T47D (cell line): Measurements from ENCODE around the gene SKAP2.

Source experiments
- DNase-seq, 2 experiments: peaks; one replicate each; pipeline versions ENCODE4 v3.0.0 to v3.0.0-alpha.2; 2011 to 2012; ENCODE audit warnings: low read depth in 1 of 2, low spot score in 1 of 2
- JUND ChIP-seq: IDR thresholded peaks from 2 replicates; pipeline ENCODE4 v1.6.1; 2012; ENCODE audit warnings: low read depth
- in situ Hi-C: cut with HindIII; loops from 2 replicates; pipeline ENCODE4 v1.10.0; 2016; ENCODE audit warnings: low sequenced_read_pairs, low pct_unique_long_range_greater_than_20kb

The SKAP2 gene

DNA sequence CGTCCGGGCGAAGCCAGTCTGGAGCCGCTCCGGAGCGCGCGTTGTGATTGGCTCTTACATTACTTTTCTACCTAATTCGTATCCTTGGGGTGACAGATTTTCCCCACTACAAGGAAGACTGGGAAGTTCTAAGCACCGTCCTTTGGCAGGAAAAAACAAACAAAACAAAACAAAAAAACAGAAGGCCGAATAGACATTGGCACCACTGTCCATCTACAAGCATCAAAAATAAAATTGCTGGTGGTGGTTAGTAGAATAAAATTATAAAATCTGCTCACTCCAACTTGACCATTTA lies 651 bp upstream of the SKAP2 start:
- in situ Hi-C loops = no loop called here
- DNase-seq = no peak
- TF ChIP-seq JUND = no peak

DNA sequence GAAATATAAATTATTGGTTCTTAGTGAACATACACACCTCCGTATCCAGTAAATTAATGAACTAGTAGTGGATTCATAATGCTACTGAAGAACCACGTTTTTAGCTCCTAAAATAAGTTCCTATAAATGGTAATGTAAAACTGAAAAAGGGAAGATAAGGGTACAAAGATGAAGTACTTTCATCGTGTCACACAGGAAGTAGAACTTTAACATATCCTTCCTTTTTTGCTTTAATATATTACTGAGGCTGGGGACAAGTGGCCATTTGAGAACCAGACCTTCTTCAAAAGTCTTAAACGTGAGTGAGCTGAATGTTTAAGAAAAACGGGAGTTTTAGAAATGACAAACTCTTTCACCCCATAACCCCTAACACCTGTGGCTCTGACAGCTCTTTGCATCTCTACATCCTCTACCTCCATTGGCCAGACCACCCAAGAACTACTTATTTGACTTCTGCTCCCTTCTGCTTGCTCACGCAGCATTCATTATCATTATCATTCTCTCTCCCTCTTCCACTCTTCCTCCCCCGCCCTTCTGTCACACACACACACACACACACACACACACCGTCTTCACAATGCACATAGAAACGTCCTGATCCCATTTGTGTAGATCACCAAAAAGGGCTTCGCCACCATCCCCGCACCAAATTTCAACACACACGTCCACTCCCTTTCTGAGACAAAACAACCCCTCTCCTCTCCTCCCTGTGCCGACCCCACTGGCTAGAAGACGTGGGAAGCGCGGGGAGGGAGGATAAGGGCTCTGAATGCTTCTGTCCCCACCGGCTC lies 677 bp downstream of the SKAP2 start:
- DNase-seq = no peak
- in situ Hi-C loops = no loop called here

DNA sequence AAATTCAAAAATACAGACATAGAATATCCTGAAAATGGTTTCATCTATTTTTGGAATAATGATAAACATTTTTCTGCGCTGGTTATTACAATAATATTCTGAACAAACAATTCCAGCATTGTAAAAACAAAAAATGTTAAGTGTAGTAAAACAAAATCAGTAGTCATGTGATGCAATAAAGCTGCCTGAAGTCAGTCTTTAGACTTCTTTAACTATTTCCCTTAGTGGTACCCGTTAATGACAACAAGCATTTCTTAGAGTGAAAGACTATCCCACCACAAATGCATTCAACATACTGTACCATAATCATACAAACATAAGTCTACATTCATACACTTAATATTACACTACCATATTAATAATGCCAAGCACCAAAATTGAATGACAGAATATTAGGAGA lies 1.6 kb downstream of the SKAP2 start:
- TF ChIP-seq JUND = no peak
- DNase-seq = no peak
- in situ Hi-C loops = no loop called here

More for the DNA sequence above, 677 bp downstream of the SKAP2 start:
- TF ChIP-seq JUND = no peak

DNA sequence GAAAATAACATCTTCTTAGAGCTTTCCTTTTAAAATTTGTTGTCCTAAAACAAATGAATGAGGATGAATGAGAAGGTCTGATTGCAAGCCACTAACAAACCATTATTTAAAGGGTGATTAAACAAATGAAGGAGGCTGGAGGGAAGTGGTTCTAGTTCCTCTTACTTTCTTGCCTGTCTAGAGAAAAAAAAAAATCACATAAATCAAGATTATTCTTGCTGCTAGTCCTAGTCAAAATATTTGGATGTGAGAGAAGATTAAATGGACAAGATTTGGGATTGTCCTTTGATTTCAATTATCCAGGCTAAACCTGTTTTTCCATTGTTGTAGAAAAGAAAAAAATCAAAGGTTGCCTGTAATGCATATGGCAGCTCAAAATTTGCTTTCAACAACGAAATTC lies 3.3 kb downstream of the SKAP2 start:
- no peak for TF ChIP-seq JUND
- no peak for DNase-seq
- in situ Hi-C loops = no loop called here

DNA sequence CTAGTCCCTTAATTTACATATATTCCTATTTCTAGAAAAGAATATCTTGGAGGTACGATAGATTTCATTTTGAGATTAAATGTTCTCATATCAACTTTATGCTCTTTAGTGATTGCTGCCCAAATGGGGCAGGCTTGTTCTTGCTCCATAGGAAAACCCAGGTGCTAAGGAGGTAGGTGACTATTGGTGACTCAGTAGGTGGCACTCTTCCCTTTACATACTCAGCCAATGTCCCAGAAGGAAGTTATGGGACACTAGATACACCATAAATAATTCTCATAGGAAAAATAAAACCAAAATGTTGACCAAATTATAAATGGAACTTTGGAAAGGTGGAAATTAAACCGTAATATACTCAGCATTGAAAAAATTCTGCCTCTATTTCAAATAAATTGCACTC lies 4.0 kb downstream of the SKAP2 start:
- in situ Hi-C loops = no loop called here
- TF ChIP-seq JUND = no peak
- peak; percentile 59 to 79 for DNase-seq

DNA sequence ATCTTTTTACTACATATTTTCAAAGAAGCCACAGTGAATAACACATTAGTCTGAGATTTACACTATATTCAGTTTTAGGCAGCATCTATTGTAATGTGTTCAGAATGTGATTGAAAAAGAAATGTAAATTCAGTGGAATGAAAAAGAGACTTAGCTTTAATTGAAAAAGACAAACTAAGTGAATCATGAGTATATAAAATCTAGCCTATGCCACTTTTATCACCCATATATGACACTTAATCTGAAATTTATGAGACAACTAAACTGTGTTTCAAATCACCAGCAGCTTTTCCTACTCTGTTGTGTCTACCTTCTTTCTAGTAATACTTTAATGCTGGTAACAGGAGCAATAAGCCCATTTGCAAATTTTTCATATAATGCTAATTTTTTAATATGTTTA lies 4.7 kb downstream of the SKAP2 start:
- no peak for TF ChIP-seq JUND
- no peak for DNase-seq
- in situ Hi-C loops = no loop called here

DNA sequence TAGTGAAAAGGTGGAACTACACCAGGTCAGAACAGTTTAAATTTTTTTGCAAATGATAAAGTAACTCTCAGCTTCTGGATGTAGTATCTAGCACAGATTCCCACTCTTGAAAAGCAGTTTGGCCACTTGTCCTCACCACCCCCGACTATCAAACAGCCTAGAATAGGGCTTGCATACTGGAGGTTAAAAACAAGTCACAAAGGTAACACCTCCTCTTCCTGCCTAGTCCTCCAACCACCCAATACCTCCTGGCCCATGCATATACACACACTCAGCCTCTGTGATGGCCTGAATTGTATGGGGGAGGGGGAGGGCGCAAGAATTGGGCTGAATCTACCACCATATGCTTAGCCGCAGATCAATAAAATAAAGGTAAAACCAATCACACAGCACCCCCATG lies 5.7 kb downstream of the SKAP2 start:
- no peak for TF ChIP-seq JUND
- no peak for DNase-seq
- in situ Hi-C loops = no loop called here

DNA sequence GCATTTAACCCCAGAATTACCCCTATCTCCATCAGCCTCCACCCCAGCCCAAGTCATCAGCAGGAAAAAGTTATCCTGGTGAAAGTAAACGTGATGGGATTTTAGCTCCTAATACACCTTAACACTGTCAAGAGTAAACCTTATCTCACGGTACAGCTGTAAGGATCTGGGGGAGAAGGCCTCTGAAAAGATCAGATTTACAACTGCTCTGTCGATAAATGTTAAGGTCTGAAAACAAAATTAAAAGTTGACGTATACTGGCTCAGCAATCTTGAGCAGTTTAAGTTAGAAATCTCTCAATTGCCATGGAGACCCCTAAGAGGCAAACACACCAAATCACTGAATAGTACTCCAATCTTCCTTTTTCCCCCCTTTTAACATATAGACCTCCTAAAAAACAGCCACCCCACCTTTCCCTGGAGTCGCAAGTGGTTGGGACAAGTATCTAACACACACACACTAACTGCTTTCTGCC lies 6.1 kb downstream of the SKAP2 start:
- TF ChIP-seq JUND = no peak
- in situ Hi-C loops = no loop called here
- DNase-seq = no peak

DNA sequence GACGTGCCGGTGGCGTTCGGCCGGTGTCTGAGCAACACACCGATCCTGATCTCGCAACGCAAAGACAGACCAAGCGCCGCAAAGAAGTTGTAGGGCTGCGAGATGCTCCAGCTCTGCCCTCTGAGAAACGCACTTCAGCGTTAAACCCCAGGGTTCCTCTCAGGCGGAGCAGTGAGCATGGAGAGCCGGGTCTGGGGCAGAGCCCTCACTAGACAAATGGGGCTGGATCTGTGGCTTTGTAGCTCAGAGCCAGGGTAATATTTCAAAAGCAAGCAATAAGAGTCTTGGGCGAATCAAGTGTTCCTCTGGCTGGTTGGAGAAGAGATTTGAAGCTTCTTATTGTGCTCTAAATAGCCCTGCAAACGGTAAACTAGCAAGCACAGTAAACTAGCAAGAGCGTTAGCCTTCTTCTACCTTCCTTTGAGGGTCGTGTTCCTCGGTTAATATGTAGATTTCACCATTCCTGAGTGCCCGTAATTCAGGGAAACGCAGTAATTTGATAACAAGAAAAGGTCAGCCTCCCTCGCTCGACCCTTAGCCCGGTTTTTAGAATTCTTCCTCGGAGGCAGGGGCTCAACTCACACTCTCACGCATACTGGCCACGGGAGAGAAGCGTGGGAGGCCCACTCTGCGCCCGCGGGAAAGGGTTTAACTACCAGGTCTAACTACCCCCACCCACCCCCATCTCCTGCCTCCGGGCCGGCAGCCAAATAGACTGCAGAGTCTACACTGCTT lies 6.7 kb downstream of the SKAP2 start:
- TF ChIP-seq JUND = no peak
- peak in 1 of 2 experiments; percentile 60 for DNase-seq
- in situ Hi-C loops = no loop called here

DNA sequence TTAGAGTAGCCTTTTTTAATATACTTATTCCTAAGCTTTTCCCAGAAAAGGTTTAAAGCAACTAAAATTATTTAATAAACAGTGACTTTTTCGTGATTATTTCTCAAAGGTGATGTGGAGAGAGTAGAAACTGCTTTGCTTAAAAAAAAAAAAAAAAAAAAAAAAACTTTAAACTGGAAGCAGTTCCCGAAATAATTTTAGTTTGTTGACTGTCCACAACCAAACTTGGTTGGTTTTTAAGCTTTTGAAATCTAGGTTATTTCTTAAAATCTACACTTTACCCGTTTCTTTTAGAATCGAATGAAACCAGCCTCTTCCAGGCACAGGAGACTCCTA lies 7.3 kb downstream of the SKAP2 start:
- DNase-seq = no peak
- TF ChIP-seq JUND = no peak
- in situ Hi-C loops = no loop called here

DNA sequence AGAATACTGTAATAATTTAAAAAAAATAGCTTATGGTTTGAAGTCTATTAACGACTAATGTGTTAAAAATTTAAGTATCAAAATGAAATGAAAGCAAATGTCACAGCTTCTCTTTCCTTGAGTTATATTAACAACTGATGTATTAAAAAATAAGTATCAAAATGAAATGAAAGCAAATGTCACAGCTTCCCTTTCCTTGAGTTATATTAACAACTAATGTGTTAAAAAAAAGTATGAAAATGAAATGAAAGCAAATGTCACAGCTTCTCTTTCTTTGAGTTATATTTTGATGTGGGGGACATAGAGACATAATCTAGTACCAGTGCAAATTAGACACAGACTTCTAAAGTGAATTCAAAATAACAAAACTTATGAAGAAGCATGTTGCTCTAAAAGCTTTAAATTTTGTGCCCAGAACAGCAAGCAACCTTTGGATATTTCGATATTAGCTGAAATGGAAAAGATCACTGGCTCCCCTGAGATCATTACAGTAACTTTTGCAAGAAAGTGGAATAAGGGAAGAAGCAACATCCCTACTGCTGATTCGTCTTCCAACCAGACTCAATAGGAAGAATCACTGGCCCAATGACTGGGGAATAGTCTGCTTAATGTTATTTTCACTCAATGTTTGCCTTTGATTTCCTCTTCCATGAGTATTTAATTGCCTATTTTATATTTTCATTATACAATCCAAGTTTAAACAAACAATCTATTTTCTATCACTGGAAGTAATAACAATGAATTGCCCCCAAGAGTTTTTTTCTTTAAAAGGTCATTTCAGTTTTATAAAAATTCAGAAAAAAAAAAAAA lies 8.0 kb downstream of the SKAP2 start:
- in situ Hi-C loops = no loop called here

DNA sequence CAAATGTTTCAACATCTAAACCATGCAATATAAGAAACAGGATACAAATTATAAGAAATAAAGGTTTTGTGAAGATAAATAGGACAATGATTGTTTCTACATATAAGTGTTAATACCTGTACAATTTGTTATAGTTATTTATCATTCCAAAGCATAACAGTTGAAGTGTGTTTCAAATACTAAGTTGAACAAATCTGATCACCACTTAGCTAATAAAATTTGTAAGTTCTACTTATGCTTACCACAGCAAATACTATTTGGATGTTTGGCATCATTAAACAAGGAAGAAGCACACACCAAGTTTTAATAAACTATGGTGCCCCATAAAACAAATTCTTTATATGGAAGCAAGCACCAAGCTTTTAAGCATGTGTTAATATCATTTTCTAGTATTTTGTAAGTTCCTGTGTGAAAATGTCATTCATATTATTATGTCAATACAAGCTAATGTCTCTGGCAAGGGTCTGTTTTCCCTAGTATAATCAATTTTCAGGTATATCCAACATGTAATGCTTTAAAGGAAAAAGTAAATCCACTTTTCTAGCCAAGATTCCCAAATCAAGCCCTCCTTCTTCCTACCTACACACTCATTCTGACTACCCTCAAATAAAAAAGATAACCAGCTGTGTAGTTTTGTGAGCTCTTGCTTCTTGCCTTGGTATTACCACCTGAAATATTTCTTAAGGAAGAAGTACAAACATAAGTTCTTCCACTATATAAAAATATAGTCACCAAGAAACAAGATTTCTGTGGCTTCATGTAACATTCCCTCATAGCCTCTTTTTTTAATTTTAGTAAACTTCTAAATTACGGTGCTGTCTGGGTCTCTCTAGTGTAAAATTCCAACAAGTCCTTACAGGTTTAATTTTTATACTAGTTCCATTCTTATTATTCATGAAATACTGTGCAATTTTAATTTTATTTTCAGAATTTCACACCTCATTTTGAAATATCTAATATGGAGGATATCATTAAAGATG lies 9.2 kb downstream of the SKAP2 start:
- DNase-seq = no peak
- in situ Hi-C loops = no loop called here
- TF ChIP-seq JUND = no peak

More for the DNA sequence above, 8.0 kb downstream of the SKAP2 start:
- no peak for TF ChIP-seq JUND
- no peak for DNase-seq
